Immature natural killer cell (primary cell): ENCODE results near the gene DCXR. TPM values are rescaled to one million over a fixed set of nuclear protein-coding genes. Genes with fewer than 3 reads are reported as not detected.

Experiments
- DNase-seq, 3 donors: peaks; one replicate each; pipeline ENCODE4 v3.0.0; 2022; ENCODE audit warnings: mixed read lengths in 1 of 3
- H3K27ac Mint-ChIP-seq, 6 donors: one replicate each; pipeline ENCODE4 v1.8.0; 2020; ENCODE audit warnings: mixed read lengths in 6 of 6, mild to moderate bottlenecking in 5 of 6, inconsistent platforms in 4 of 6, moderate library complexity in 3 of 6
- H3K27me3 Mint-ChIP-seq, 3 donors: one replicate each; pipeline ENCODE4 v1.8.0; 2020 to 2021; ENCODE audit warnings: low read depth in 3 of 3, mild to moderate bottlenecking in 3 of 3, mixed read lengths in 3 of 3, moderate library complexity in 3 of 3, inconsistent platforms in 1 of 3
- H3K36me3 Mint-ChIP-seq, 3 donors: one replicate each; pipeline ENCODE4 v1.8.0; 2020; ENCODE audit warnings: mixed read lengths in 3 of 3, inconsistent platforms in 2 of 3, mild to moderate bottlenecking in 2 of 3
- H3K4me1 Mint-ChIP-seq, 2 donors: one replicate each; pipeline ENCODE4 v1.8.0; 2020; ENCODE audit warnings: inconsistent platforms in 2 of 2, mild to moderate bottlenecking in 2 of 2, mixed read lengths in 2 of 2, moderate library complexity in 1 of 2
- H3K4me3 Mint-ChIP-seq, 5 donors: one replicate each; pipeline ENCODE4 v1.8.0; 2020; ENCODE audit warnings: mild to moderate bottlenecking in 5 of 5, mixed read lengths in 5 of 5, inconsistent platforms in 3 of 5, moderate library complexity in 3 of 5
- H3K9me3 Mint-ChIP-seq, 6 donors: one replicate each; pipeline ENCODE4 v1.8.0; 2020; ENCODE audit warnings: mild to moderate bottlenecking in 6 of 6, mixed read lengths in 6 of 6, inconsistent platforms in 4 of 6, moderate library complexity in 3 of 6
- polyA plus RNA-seq, 3 donors: library from polyadenylated mRNA; unstranded; fragments of 300-500 nt; fragmentation: Illumina TruSeq; gene quantifications; one replicate each; pipeline ENCODE4 v1.2.3, GENCODE V29; 2021

The DCXR gene
- polyA plus RNA-seq, 3 donors from 2014 or later, result 144 to 242 (median 165) TPM

- DNase-seq, result no peak
- Mint-ChIP-seq H3K4me1 (peaks cover 6 to 19% of the 10 kb centered on the region in 2 donors), H3K27ac (peak overlapping the region in 4 of 6 donors; percentile 34 to 83 (median 49)), H3K36me3 (no peaks in the 10 kb centered on the region), H3K9me3 (no peaks in the 10 kb centered on the region), H3K27me3 (peaks cover 4 to 10% (median 5%) of the 10 kb centered on the region in 3 donors), H3K4me3 (peak overlapping the region; percentile 59 to 74 (median 69))
These were observed 26.2 kb upstream of the DCXR start for GRCh38 chr17:82063424-82064415.

GRCh38 chr17:82062984-82063368 is 25.5 kb upstream of the DCXR start:
- Mint-ChIP-seq H3K9me3 (no peaks in the 10 kb centered on the region), H3K36me3 (no peaks in the 10 kb centered on the region), H3K4me1 (peaks cover 6 to 19% of the 10 kb centered on the region in 2 donors), H3K27me3 (peaks cover 4 to 10% (median 5%) of the 10 kb centered on the region in 3 donors), H3K4me3 (no peak overlapping the region), H3K27ac (no peak overlapping the region)
- no peak for DNase-seq

GRCh38 chr17:82062076-82062983 is 24.8 kb upstream of the DCXR start:
- no peaks in the 10 kb centered on the region for H3K36me3 Mint-ChIP-seq
- H3K4me3 Mint-ChIP-seq, result no peak overlapping the region
- no peaks in the 10 kb centered on the region for H3K9me3 Mint-ChIP-seq
- no peak for DNase-seq
- peaks cover 4 to 10% (median 5%) of the 10 kb centered on the region in 3 donors for H3K27me3 Mint-ChIP-seq
- H3K4me1 Mint-ChIP-seq, result peaks cover 6 to 18% of the 10 kb centered on the region in 2 donors
- no peak overlapping the region for H3K27ac Mint-ChIP-seq

GRCh38 chr17:82061047-82061925 is 23.8 kb upstream of the DCXR start:
- Mint-ChIP-seq H3K36me3 (no peaks in the 10 kb centered on the region), H3K27ac (no peak overlapping the region)
- no peak for DNase-seq

GRCh38 chr17:82060614-82061013 is 23.1 kb upstream of the DCXR start:
- Mint-ChIP-seq H3K9me3 (no peaks in the 10 kb centered on the region), H3K27me3 (peaks cover 0 to 2% (median 1%) of the 10 kb centered on the region in 3 donors), H3K27ac (no peak overlapping the region), H3K4me3 (no peak overlapping the region), H3K4me1 (peaks cover 0 to 7% of the 10 kb centered on the region in 2 donors), H3K36me3 (no peaks in the 10 kb centered on the region)
- no peak for DNase-seq

More at GRCh38 chr17:82061047-82061925, 23.8 kb upstream of the DCXR start:
- Mint-ChIP-seq H3K4me3 (no peak overlapping the region), H3K27me3 (peaks cover 3 to 5% (median 5%) of the 10 kb centered on the region in 3 donors), H3K9me3 (no peaks in the 10 kb centered on the region), H3K4me1 (peaks cover 3 to 11% of the 10 kb centered on the region in 2 donors)

- Mint-ChIP-seq H3K4me3 (no peak overlapping the region), H3K27ac (no peak overlapping the region), H3K27me3 (peaks cover 0 to 2% (median 1%) of the 10 kb centered on the region in 3 donors)
These were observed 22.5 kb upstream of the DCXR start for GRCh38 chr17:82060001-82060380.

DNA sequence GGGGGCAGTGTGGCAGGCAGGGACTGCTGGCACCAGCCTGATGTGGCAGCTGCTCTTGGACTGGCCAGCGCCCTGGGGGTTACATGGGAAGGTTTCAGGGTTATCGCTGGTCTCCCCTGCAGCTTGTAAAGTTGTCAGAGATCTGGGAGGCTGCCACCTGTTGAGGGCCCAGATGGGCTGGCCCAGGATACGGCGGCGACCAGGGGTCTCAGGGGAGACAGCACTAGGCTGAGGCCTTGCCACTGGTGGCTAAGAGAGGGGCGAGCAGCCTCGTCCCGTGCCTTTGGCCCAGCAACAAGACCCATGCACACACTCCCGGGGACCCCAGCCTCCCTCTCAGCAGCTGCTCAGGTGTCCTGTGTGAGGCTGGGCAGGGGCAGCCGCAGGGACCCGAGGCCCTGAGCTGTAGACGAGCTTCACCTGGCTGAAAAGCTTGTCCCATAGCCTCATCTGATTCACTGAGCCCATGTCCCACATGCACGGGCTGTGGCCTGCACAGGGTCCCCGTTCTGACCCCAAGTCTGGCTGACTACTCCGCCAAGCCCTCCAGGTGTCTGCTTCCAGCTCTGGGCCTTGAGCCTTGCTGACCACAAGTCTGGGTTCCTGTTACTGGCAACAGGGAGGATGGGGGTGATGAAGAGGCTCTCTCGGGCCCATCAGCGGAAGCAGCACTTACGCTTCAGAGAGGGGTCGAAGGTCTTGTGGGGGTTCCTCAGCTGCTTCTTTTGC is 21.9 kb upstream of the DCXR start:
- no peak overlapping the region for H3K4me3 Mint-ChIP-seq
- DNase-seq, result no peak
- H3K27me3 Mint-ChIP-seq, result peaks cover 0 to 2% (median 0%) of the 10 kb centered on the region in 3 donors
- peaks cover 0 to 5% of the 10 kb centered on the region in 2 donors for H3K4me1 Mint-ChIP-seq
- no peaks in the 10 kb centered on the region for H3K36me3 Mint-ChIP-seq
- peak overlapping the region in 1 of 6 donors; percentile 34 for H3K27ac Mint-ChIP-seq
- H3K9me3 Mint-ChIP-seq, result no peaks in the 10 kb centered on the region

More at GRCh38 chr17:82060001-82060380, 22.5 kb upstream of the DCXR start:
- DNase-seq, result no peak
- Mint-ChIP-seq H3K4me1 (peaks cover 0 to 7% of the 10 kb centered on the region in 2 donors), H3K9me3 (no peaks in the 10 kb centered on the region), H3K36me3 (no peaks in the 10 kb centered on the region)

- Mint-ChIP-seq H3K27ac (no peak overlapping the region), H3K4me3 (no peak overlapping the region), H3K36me3 (no peaks in the 10 kb centered on the region), H3K27me3 (no peaks in the 10 kb centered on the region), H3K4me1 (no peaks in the 10 kb centered on the region), H3K9me3 (no peaks in the 10 kb centered on the region)
- DNase-seq, result no peak
These were observed 21.4 kb upstream of the DCXR start for GRCh38 chr17:82058855-82059249.

DNA sequence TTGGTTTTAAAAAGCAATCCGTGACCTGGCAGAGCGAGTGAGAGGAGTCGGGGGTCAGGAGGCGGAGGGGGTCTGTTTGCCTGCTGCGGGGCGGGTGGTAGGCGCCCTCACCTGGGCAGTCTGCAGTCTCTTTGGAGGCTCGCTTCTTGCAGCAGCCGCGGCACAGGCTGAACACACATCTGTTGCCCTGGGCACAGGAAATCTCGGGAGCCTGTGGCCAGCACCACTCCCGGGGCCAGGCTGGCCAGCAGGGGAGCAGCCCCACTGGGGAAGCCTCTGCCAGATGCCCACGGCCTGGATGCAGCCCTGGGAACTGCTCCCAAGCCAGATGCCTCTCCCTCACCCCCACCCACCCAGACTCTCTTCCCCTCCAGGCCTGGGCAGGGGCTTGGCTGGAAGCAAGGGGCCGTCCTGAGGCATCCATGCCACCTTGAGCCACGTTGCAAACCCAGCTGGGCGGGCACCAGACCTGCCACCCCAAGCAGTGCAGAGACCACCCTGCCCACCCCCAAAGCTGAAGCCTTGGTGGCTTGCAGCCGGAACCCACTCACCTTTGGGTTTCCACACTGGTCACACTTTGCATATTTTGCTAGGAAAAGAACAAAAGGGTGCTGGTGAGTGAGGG is 20.8 kb upstream of the DCXR start:
- Mint-ChIP-seq H3K4me3 (no peak overlapping the region), H3K4me1 (peaks cover 0 to 2% of the 10 kb centered on the region in 2 donors), H3K27ac (no peak overlapping the region), H3K36me3 (no peaks in the 10 kb centered on the region), H3K27me3 (no peaks in the 10 kb centered on the region), H3K9me3 (no peaks in the 10 kb centered on the region)
- no peak for DNase-seq

DNA sequence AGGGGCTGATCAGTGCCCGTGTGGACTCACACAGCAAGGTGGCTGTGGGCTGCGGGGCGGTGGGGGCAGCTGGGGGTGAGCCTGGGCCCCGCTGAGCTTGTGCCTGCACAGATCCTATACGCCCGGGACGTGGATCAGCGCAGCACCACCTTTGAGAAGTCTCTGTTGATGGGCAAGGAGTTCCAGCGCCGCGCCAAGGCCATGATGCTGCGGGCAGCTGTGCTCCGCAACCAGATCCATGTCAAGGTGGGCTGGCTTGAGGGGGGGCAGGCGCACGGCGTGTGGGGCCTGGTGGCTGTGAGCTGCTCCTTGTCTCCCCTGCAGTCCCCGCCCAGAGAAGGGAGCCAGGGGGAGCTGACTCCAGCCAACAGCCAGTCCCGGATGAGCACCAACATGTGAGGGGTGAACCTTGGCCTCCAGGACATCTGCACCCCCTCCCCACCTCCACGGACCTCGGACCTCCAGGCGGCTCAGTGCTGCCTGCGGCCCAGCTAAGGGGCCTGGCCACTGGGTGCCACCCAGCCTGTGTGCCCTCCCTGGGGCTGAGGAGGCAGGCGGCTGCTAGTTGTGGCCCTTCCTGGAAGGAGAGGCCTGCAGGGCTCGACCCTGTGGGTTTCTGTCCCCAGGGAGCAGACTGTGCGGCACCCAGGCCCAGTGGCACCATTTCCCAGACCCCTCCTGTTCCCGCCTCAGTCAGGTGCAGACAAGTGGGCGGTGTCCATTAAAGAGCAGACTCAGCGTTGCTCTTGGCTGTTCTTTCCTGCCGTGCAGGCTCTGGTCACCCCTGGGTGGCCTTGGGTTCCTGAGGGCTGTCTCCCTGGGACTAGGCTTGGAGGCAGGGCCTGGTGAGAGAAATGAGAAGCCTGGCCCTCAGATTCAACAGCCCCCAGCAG is 19.5 kb upstream of the DCXR start:
- Mint-ChIP-seq H3K27me3 (peaks cover 0 to 2% (median 0%) of the 10 kb centered on the region in 3 donors), H3K4me1 (peaks cover 0 to 10% of the 10 kb centered on the region in 2 donors), H3K9me3 (no peaks in the 10 kb centered on the region), H3K4me3 (no peak overlapping the region), H3K36me3 (no peaks in the 10 kb centered on the region), H3K27ac (no peak overlapping the region)
- DNase-seq, result no peak

- H3K36me3 Mint-ChIP-seq, result no peaks in the 10 kb centered on the region
- H3K27ac Mint-ChIP-seq, result no peak overlapping the region
- H3K27me3 Mint-ChIP-seq, result peaks cover 0 to 2% (median 0%) of the 10 kb centered on the region in 3 donors
- H3K9me3 Mint-ChIP-seq, result no peaks in the 10 kb centered on the region
- H3K4me1 Mint-ChIP-seq, result peaks cover 0 to 10% of the 10 kb centered on the region in 2 donors
- H3K4me3 Mint-ChIP-seq, result no peak overlapping the region
- DNase-seq, result no peak
These were observed 18.6 kb upstream of the DCXR start for GRCh38 chr17:82055965-82056728.
